ENCODE measurements around the gene HOXC12.

HOXC12 gene

DNA sequence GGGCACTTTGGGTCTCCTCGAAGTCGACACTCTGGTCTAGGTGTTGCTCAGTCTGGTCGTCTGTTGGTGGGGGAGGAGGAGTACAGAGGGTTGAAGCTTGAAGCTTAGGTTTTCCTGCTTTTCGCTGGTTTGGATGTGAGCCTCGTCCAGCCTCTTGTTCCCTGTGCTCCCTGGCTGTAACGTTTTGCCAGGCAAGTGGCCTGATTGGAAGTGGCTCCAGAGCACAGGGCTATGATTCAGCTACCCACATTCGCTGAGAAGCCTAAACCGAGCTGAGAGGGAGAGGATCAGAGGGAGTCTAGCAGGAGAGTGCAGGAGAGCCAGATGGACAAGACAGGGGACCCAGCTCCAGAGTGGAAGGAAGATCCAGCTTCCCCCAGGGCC is 36.4 kb downstream of the HOXC12 start:
- H3K4me3 ChIP-seq (ENCODE audit: low read depth, low read length) = peak overlapping the region; percentile 71
- peak; percentile 65 for DNase-seq (ENCODE audit: low read depth)

DNA sequence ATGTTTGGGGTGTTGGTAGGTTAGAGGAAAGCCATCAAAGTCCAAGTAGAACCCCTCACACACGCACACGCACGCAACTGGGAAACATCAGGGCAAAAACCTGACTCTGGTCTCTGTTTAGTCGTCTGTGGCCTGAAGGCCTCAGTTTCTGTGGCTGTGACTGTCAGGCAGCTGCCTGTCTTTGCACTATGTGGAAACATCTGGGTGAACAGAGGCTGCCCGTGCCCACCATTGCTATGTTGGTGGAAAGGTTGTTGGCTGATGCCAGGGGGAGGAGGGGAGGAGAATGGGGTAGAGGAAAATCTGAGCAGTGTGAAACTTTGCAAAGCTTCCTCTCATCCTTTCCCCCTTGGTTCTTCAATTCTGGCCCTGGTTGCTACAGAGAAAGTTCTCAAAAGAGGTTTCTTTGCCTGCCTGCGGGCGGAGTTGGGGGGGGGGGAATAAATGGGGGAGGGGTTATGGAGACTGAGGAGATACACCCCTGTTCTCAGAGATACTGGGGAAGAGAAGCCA is 37.7 kb downstream of the HOXC12 start:
- H3K4me3 ChIP-seq (ENCODE audit: low read depth, low read length) = peak overlapping the region; percentile 71
- no peak for DNase-seq (ENCODE audit: low read depth)

DNA sequence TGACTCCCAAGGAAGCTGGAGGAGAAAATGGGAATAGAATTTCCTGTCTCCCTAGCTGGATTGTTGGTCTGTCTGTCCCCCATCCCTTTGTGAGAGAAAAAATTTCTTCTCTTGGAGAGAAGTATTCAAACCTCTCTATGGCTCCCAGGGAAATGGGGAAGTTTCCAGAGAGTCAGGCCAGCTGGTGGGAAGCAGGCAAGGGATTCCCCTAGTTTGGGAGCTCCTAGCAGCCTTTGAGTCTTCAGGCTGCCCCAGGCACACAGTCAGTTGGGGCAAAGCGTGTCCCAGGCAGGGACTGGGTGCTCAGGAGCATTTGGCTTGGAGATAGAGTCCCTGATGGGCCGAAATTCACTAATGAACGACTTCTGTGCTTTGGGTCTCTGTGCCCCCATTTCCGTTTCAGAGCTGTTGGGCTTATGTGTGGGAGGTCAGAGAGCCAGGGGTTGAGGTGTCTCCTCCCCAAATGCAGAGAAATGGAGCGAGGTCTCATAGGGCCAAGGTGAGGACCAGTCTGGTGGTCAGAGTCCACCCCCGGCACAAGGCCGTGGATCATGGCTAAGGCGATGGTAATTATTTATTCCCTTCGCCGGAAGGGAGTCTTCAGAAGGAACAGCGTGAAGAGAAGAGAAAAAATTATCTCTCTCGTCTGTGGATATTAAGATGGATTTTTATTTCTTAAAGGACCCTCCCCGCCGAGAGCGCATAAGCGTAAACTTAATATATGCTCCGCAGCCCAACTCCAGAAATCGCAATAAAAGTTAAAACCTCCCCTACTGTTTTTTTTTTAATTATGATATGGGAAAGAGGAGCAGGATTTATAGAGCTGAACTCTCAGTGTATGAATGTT is 38.7 kb downstream of the HOXC12 start:
- H3K4me3 ChIP-seq (ENCODE audit: low read depth, low read length) = peak overlapping the region; percentile 71
- no peak for DNase-seq (ENCODE audit: low read depth)

DNA sequence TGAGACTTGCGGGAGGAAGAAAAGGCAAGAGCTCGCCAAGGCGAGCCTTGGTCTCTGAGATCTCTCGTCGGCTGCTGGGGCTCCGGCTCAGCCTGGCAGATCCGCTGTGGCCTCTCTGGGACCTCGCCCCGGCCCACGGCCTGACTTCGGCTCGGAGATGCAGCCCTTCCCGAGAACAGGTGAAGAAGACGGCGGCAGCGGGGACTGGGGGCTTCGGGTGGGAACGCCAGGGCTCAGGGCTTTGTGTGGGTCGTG is 39.2 kb downstream of the HOXC12 start:
- no peak for DNase-seq (ENCODE audit: low read depth)
- peak overlapping the region; percentile 71 for H3K4me3 ChIP-seq (ENCODE audit: low read depth, low read length)

DNA sequence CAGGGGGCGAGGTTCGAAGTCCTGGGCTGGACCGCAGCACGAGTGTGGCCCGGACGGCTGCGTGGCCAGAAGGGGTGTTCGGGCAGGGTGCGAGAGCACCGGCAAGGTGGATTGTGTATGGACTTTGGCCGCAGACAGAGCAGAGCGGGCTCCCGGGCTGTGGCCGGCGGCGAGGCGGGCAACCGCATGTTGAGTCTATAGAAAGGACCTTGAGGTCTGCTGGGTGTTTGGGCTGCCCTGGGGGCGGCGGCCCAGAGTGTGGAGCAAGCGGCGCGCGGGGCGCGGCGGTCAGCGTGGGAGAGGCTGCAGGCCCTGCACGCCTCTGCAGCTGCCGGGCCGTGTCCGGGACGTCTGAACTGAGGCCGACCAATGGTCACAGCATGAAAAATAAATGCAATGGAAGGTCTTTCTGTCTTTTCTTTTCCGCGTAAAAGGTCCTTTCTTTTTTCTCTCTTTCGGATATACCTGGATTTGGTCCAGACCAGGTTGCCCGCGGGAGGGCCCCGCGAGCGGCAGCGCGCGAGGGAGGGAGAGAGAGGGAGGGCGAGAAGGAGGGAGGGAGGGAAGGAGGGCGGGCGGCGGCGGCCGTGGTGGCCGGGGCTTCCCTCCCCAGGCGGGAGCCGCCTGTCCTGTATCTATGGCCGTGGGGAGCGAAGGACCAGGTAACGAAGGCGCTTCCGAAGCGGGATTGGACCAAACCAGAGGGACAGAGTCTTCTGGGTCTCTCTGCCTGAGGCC is 39.7 kb downstream of the HOXC12 start:
- H3K4me3 ChIP-seq (ENCODE audit: low read depth, low read length) = peak overlapping the region; percentile 71
- no peak for DNase-seq (ENCODE audit: low read depth)

DNA sequence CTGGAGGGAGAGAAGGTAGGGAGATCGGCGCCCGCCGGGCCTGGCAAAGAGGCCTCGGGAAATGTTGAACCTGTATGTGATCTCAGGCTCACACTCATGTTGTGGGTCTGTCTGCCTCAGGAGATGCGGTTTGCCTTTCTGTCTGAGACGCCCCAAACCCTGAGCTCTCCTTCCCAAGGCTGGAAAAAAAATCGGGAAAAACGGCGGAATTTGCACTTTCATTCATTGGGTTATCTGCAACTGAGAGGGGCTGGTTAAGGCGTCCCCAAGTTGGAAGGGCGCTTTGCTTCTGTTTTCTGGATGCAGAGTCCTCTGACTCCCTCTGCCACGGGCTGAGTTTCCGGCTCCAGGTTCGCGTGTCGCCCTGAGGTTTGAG is 40.3 kb downstream of the HOXC12 start:
- no peak for DNase-seq (ENCODE audit: low read depth)
- H3K4me3 ChIP-seq (ENCODE audit: low read depth, low read length) = peak overlapping the region; percentile 71

DNA sequence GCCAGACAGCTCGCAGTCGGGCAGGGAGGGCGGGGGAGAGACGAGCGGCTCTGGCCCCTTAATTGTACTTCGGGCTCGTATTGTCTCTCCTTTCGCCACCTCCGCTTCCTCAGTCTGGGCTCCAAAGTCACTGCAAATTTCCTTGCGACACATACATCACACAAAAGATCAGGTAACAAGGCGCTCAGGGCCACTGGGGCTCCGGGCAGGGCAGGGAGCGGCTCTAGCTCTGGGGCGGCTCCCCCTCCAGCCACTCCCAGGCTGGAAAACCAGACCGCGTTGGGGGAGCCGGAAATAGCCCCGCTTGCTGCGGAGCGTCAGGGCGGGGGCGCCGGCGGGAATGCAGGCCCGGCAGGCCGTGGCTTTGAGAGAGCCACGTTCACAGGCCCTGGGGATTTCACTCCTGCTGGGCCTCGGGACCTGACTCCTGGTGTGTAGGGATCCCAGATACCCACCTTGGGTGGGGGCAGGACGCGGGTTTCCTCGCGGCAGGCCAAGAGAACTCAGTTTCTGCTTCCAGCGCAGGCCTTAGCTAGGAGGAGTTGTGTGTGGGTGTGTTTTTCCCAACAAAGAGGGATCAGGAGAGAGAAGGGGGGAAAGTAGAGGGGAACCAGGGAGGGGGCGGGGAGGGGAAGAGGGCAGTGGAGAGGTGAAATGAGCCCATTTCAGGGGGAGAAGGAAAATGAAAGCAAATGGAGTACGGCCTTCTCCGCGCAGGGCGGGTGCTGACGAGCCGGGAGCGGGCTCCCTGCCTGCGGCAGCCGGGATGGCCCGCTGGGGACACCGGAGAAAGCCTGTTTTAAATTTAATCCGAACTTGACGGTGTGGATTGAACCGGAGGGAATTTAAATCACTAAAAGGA is 40.9 kb downstream of the HOXC12 start:
- H3K4me3 ChIP-seq (ENCODE audit: low read depth, low read length) = peak overlapping the region; percentile 71
- DNase-seq (ENCODE audit: low read depth) = no peak

DNA sequence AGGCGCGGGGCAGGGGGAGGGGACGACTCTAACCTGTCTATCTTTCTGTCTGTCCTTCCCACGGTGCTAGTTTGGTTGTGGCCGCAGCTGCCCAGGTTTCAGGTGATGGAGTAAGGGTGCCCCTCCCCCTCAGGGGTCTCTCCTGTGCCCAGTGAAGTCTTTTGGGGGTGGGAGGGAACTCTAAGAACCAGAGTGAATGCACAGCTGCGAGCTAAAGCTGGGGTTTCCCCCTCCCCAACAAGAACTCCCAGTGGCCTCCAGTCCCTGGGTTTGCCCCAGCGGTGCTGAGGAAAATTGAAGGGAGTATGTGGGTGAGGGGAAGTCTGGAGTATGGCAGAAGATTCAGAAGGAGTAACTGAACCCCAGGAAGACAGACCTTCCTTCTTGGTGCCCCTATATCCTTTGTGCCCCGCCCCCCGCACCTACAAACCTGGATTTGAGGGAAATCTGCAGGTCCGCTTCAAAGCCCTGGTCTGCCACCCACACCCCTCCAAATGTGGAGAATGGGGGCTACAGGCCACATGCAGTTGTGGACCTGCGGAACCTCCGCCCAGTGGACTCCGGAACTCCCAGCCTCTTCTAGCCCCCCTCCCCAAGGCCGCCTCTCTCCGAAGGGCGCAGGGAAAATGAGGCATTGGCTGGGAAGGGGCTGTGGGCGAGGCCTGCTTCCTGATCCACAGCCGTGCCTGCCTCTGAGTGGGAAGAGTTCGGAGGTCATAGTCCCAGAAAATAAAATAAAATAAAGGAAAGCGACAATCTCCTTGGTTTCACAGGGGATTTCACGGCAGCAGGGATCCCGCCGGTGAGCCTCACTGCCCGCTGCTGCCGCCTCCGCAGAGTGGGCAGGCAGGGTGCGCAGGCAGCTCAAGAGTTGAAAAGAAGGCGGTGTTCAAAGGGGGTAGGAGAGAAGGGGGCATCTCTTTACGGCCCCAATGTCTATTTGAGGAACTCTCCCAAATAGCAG is 41.8 kb downstream of the HOXC12 start:
- no peak for DNase-seq (ENCODE audit: low read depth)
- H3K4me3 ChIP-seq (ENCODE audit: low read depth, low read length) = peak overlapping the region; percentile 71

DNA sequence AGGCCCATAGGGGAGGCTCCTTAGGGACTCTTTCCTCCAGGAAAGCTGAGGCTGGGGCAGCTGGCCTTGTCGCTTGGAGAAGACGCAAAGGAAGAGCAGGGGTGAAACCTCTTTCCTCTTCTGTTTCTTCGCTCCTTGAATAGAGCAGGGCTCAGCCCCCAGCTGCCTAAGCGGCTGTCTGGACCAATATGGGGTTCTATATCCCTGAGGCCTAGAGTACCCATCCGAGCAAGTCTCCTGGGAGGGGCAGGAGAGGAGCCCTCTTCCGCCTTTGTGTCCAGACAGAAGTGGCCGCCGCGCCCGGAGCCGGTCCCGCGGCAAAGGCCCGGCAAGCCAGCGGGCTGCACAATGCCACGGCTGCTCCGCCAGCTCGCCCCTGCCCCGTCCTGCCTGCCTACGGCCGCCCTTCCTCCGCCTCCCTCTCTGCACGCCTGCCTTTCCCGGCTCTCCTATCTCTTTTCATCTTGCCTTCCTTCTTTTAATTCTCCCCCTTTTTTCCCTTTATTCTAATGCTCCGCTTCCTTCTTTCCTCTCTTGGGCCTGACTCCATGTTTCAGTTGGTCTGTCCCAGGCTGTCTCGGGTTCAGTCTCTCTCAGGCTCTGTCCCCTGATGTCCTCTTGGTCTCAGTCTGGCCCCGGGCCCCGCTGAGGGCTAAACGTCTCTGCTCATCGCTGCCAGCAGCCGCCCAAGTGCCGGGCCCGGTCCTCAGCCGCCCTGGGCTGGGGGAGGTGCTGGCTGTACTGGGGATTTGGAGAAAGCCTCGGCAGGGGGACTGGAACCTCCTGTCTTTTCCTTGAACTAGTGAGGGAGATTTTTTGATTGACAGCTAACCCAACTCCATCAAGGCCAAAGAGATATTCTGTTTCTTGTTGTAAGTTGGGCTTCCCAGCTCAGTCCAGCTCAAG is 42.8 kb downstream of the HOXC12 start:
- no peak for DNase-seq (ENCODE audit: low read depth)
- peak overlapping the region; percentile 71 for H3K4me3 ChIP-seq (ENCODE audit: low read depth, low read length)

DNA sequence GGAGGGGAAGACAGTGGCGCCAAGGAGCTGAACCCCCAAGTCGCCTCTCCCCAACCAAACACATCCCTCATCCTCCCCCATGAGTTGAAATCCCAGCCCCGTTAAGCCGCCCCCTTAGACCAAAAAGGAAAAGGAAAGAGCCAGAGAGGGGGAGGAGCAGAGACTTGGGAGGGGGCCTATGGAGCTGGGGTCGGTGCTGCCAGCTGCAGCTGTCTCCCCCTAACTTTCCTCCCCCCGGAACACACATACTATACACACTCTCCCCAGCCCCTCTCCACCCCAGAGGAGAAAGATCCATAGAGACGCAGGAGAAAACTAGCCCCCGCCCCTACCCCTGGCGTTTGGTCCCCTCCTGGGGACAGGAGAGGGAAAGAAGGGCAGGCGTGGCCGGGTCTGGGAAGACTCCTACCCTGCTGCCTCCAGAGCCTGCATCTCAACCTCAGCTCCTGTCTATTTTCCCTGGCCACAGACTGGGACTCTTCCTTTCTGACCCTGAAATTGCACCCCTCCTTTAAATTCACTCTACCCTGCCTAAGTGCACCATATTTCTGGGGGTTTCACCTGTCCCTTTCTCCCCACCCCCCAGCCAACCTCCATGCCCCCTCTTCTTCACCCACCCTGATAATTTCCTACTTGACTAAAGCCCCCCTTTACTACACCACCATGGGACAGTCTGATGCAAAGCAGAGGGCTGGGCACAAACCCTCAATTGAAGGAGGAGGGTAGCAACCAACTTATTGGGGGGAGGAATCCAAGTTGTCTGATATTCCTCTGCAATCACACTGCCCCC is 43.6 kb downstream of the HOXC12 start:
- DNase-seq (ENCODE audit: low read depth) = no peak
- H3K4me3 ChIP-seq (ENCODE audit: low read depth, low read length) = peak overlapping the region; percentile 71

DNA sequence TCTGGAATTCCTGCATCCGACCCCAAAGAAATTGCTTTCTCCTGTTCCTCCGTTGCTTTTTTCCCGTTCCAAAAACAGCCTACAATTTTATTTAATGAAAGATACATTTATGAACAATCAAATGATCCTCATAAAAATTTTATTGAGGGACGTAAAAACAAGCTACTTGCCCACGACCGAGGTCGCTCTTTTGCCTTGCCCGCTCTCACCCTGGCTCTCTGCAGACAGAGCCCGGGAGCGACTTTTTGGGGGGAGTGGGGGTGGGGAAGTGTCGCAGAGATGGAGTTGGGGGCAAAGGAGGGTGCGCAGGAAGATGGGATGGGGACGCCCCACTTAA is 44.2 kb downstream of the HOXC12 start:
- H3K4me3 ChIP-seq (ENCODE audit: low read depth, low read length) = peak overlapping the region; percentile 71

DNA sequence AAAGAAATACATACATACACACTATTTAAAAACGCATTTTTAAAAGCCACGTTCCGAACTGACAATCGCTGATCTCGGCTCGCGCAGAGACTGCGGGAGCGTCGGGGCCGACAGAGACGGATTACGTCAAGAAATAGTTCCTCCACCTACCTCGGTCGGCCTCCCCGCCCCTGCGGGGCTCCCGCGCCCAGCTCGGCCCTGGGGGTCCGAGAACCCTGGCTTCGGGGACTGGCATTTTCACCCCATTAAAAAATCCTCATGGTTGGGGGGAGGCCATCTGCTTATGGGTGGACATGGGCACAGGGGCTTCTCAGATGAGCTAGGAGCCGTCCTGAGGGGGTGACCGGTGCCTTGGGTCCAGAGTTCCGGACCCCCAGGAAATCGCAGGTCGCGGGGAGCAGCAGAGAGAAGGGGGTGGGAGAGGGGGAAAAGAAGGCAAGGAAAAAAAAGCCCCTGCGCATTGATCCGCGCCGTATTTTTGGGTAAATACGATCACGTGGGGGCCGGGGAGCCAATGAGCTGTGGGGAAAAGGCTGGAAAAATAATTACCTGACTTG is 44.9 kb downstream of the HOXC12 start:
- peak; percentile 69 for DNase-seq (ENCODE audit: low read depth)
- H3K4me3 ChIP-seq (ENCODE audit: low read depth, low read length) = peak overlapping the region; percentile 71

More for the DNA sequence above, 44.2 kb downstream of the HOXC12 start:
- no peak for DNase-seq (ENCODE audit: low read depth)

DNA sequence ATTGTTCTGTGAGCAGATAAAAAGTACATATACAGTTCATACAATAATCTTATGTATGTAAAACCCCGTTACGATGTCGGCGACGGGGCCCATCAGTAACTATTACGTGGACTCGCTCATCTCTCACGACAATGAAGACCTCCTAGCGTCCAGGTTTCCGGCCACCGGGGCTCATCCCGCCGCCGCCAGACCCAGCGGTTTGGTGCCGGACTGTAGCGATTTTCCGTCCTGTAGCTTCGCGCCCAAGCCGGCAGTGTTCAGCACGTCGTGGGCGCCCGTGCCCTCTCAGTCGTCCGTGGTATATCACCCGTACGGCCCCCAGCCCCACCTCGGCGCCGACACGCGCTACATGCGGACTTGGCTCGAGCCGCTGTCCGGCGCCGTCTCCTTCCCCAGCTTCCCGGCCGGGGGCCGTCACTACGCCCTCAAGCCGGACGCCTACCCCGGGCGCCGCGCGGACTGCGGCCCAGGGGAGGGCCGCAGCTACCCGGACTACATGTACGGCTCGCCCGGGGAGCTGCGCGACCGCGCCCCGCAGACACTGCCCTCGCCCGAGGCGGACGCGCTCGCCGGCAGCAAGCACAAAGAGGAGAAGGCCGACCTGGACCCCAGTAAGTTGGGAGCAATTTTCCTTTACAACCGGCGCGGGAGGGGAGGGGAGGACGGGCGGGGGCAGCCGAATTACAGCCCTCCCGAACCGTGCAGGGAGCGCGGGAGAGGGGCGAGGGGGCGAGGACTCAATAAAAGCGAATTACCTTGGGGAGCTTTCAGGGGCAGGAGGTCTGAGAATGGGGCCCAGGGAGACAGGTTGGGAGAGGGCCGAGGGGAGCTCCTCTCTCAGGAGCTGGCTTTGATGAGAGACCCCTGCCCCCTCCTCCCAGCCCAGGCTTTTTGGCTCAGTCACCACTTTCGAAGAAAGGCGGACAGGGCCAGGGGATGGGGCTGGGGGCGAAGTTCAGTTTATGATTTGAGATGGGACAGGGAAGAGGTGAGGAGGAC is 45.7 kb downstream of the HOXC12 start, which contains the start of gene HOXC9:
TSS of gene HOXC9 (plus strand) at position 46 of the 999 bp plus-strand sequence. CDS start at position 74, 28 bp downstream.
- H3K4me3 ChIP-seq (ENCODE audit: low read depth, low read length) = peak within 1 kb of the TSS; percentile 71
- no peak for DNase-seq (ENCODE audit: low read depth)

DNA sequence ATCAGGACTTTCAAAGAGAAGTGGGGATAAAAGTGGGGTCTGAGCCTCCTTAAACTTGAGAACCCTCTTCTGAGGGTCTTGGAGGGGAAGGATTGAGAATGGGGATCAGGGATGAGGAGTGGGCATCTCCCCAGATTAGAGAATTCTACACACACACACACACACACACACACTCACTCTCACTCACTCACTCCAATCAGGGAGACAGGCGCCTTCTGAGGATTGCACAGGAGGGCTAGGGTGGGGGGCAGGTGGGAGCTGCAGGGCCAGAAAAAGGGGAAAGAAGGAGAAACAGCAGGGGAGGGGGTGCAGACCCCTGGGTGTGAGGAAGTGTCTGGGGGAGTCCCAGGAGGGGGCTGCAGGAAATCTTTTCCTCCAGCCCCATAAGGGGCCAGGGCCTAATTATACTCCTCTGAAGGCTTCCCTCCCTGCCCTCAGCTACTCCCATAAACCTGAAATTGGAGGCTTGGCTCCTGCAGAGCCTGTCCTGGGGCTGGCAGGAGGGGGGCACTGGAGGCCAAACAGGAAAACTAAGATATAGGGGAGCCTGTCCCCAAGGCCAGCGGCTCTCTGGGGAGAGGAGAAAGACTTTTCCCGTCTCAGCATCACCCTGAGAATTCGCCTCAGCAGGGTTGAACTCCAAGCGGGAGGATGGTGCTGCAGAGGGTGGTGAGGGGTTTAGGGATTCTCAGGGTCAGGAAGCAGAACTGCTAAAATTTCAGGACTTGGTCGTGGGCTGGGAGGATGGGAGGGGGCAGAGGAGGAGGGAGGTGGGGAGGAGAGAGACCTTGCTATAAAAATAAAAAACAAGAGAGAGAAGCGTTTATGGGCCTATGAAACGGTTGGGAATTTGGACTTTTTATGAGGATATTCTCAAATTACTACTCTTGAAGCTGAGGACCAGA is 46.8 kb downstream of the HOXC12 start:
- DNase-seq (ENCODE audit: low read depth) = no peak
- H3K4me3 ChIP-seq (ENCODE audit: low read depth, low read length) = peak overlapping the region; percentile 71

All from skeletal muscle cell (primary cell).